Measurements from ENCODE around the gene DOK3.

DNA sequence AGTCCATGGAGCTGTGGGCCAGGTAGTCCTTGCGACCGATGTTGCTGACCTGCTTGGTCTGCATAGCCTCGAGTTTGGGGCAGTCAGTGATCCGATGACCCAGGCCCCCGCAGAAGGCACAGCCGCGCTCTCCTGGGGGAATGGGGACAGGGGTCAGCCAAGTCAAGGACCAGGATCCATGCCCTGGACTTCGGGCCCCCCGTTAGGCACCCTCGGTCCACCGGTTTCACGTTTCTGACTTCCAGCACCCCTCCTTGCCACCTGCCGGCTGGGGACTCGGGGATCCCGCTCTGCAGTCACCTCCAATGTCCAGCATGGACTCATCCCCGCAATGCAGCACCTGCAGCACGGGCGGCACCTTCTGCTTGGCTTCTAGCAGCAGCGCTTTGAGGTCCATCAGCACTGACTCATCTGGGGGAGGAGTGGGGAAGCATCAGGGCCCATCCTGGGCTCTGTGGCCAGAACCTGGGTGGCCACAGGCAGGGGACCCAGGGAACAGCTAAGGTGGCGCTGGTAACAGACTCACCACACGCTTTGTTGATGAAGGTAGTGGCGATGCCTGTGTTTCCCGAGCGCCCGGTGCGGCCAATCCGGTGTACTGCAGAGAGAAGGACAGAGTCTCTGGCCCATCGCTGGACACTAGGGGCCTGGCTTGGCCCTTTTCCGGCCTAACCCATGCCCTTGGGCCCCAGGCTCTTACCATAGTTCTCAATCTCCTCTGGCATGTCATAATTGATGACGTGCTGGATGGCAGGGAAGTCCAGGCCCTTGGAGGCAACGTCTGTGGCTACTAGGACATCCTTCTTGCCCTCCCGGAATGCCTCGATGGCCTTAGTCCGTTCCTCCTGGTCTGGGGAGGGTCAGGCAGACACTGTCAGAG is 2.4 kb upstream of the DOK3 start:
- TF ChIP-seq POLR2A (IDR thresholded peaks at IDR 0.05) = no peak
- TF ChIP-seq, protein P1, sequence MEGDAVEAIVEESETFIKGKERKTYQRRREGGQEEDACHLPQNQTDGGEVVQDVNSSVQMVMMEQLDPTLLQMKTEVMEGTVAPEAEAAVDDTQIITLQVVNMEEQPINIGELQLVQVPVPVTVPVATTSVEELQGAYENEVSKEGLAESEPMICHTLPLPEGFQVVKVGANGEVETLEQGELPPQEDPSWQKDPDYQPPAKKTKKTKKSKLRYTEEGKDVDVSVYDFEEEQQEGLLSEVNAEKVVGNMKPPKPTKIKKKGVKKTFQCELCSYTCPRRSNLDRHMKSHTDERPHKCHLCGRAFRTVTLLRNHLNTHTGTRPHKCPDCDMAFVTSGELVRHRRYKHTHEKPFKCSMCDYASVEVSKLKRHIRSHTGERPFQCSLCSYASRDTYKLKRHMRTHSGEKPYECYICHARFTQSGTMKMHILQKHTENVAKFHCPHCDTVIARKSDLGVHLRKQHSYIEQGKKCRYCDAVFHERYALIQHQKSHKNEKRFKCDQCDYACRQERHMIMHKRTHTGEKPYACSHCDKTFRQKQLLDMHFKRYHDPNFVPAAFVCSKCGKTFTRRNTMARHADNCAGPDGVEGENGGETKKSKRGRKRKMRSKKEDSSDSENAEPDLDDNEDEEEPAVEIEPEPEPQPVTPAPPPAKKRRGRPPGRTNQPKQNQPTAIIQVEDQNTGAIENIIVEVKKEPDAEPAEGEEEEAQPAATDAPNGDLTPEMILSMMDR (IDR thresholded peaks at IDR 0.05) = no peak

Data from transverse colon (tissue), 3 donors.